Ectodermal cell (in vitro differentiated cells): ENCODE data around the gene DUSP8.

Source experiments
- H3K27ac ChIP-seq: 2 replicates; pipeline ENCODE4 v1.7.0; 2013; ENCODE audit warnings: mild to moderate bottlenecking, low read depth, low read length; ENCODE audit not compliant: insufficient read depth, poor library complexity, severe bottlenecking
- H3K27me3 ChIP-seq: 2 replicates; pipeline ENCODE4 v1.7.0; 2013; ENCODE audit warnings: mild to moderate bottlenecking, low read length; ENCODE audit not compliant: insufficient read depth, control insufficient read depth, poor library complexity, severe bottlenecking
- H3K36me3 ChIP-seq: one replicate; pipeline ENCODE4 v1.7.0; 2013; ENCODE audit warnings: low read length; ENCODE audit not compliant: control insufficient read depth, insufficient read depth
- H3K4me1 ChIP-seq: one replicate; pipeline ENCODE4 v1.7.0; 2013; ENCODE audit warnings: low read length; ENCODE audit not compliant: control insufficient read depth, insufficient read depth
- H3K4me3 ChIP-seq: 2 replicates; pipeline ENCODE4 v1.7.0; 2013; ENCODE audit warnings: low read depth, low read length, control low read depth; ENCODE audit not compliant: insufficient read depth
- H3K9me3 ChIP-seq: 2 replicates; pipeline ENCODE4 v1.7.0; 2013; ENCODE audit warnings: mild to moderate bottlenecking, low read length, moderate library complexity; ENCODE audit not compliant: control insufficient read depth
- WGBS, 2 experiments: methylation state at CpG; one replicate each; pipeline ENCODE4 v1.1.7; 2013; ENCODE audit warnings: missing lambda C conversion rate in 2 of 2; 5-methylcytosine and 5-hydroxymethylcytosine counted together

DUSP8 gene

DNA sequence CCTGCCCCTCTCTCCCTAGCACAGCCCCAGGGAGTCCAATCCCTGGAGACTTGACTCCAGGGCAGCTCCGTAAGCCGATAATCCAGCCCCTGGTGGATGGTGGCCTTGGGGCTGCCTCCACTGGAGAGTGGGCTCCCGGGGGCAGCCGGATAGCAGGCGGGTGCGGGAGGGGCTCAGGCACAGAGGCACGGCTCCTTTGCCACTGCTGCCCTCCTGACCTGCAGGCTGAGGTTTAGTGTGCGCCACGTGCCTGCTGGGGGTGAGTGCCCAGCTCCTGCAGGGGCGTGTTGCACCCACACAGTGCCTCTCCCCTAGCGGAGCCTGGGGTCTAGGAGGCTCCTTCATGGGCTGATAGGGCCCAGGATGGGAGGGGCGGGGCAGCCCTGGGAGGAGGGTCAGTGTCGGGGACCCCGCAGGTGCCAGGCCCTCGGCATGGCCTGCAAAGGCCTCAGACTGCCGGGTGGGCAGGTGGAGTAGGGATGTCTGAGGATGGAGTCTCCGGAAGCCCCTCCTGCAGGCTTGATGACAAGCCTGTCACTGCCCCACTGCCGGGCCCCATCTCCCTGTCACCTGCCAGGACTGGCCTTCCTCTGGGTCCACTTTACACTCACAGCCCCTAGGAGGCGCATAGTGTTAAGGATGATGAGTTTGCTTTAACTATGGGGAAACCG, 5.6 kb downstream of the DUSP8 start:
- H3K27me3 ChIP-seq, result peaks cover 31% of the 10 kb centered on the region
- no peaks in the 10 kb centered on the region for H3K36me3 ChIP-seq
- WGBS, 2 experiments, result 89 to 94% methylated on average over 20 of the region's 20 CpGs
- H3K9me3 ChIP-seq, result no peaks in the 10 kb centered on the region
- no peak overlapping the region for H3K27ac ChIP-seq
- H3K4me1 ChIP-seq, result peaks cover 12% of the 10 kb centered on the region
- H3K4me3 ChIP-seq, result no peak overlapping the region

DNA sequence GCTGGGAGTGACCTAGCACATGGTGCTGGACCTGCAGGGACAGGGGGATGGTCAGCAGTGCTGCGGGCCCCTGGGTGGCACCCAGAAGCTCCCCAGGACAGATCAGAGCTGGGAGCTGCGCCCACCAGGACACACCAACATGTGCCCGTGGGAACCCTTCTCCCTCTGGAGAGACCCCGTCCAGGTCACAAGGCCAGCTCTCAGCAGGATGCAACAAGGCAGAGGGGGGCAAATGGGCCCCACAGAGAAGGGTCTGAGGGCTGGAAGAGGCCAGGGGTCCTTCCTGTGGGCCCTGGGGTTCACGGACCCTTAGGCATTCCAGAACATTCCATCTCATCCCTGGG, 6.2 kb downstream of the DUSP8 start:
- H3K36me3 ChIP-seq, result no peaks in the 10 kb centered on the region
- H3K27me3 ChIP-seq, result peaks cover 25% of the 10 kb centered on the region
- 91 to 92% methylated on average over 5 of the region's 5 CpGs for WGBS, 2 experiments
- H3K9me3 ChIP-seq, result no peaks in the 10 kb centered on the region
- H3K27ac ChIP-seq, result no peak overlapping the region
- H3K4me3 ChIP-seq, result no peak overlapping the region
- peaks cover 12% of the 10 kb centered on the region for H3K4me1 ChIP-seq

DNA sequence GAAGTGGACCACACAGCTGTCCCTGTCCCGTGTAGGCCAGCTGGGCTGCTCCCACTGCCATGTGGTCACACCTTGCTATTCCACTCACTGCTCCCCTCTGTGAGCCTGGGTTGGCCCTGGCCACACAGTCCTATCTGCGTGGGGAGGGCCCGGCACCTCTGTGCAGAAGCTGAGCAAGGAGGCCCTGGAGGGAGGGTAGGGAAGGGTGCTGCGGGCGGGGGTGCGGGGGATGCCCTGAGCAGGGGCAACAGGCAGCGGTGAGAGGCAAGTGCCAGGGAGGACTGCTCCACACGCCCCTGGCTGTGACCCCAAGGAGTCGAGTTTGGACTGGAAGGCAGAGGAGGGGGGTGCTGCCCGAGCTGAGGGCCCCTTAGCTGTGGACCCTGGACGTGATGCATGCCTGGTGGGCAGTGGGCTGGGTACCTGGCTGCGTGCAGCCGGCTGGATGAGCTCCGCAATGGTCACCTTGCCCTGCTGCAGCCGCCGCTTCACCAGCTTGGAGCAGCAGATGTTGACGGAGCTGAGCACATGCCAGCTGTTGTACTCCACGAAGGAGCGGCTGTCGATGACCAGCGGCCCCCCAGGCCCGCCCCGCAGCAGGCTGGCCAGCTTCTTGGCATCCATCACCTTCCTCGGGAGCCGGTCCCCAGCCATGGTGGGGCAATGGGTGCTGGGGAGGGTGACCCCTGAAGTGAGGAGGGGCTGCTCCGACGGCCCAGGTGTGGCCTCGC, 6.7 kb downstream of the DUSP8 start:
- Histone ChIP-seq H3K4me3 (no peak overlapping the region), H3K9me3 (no peaks in the 10 kb centered on the region), H3K36me3 (no peaks in the 10 kb centered on the region), H3K27me3 (peaks cover 20% of the 10 kb centered on the region), H3K4me1 (peaks cover 12% of the 10 kb centered on the region), H3K27ac (no peak overlapping the region)
- WGBS, 2 experiments, result 92 to 93% methylated on average over 28 of the region's 28 CpGs

DNA sequence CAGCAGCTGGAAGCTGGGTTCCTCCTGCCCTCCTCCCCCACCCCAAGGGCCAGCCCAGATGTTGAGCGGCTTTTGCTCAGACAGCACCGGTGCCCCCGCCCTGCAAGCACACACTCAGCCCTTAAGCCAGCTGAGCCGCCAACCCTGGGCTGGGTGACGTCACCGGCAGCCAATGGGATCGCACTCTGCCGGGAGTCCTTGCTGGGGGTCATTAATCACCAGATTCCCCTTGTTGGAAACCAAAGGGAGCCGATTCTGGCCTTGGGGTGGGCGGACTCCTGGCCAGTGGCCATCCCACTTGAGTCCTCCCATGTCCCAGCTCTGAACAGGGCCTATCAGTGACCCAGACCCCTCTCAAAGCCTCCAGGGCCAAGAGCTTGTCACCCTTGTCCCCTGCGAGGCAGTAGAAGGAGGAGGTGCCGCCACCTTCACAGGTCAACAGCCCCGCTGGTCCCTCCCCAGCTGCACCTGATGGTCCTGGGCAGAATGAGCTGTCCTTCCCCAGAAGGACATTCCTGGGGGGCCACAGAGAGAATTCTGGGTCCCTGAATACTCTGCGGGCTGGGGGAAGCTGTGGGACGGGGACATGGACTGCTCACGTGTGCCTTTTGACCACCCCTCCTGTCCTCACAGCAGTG, 7.4 kb downstream of the DUSP8 start:
- H3K27ac ChIP-seq, result no peak overlapping the region
- peaks cover 13% of the 10 kb centered on the region for H3K27me3 ChIP-seq
- H3K4me1 ChIP-seq, result peaks cover 12% of the 10 kb centered on the region
- H3K4me3 ChIP-seq, result no peak overlapping the region
- WGBS, 2 experiments, result 36 to 38% methylated on average over 16 of the region's 16 CpGs
- H3K9me3 ChIP-seq, result no peaks in the 10 kb centered on the region
- H3K36me3 ChIP-seq, result no peaks in the 10 kb centered on the region

DNA sequence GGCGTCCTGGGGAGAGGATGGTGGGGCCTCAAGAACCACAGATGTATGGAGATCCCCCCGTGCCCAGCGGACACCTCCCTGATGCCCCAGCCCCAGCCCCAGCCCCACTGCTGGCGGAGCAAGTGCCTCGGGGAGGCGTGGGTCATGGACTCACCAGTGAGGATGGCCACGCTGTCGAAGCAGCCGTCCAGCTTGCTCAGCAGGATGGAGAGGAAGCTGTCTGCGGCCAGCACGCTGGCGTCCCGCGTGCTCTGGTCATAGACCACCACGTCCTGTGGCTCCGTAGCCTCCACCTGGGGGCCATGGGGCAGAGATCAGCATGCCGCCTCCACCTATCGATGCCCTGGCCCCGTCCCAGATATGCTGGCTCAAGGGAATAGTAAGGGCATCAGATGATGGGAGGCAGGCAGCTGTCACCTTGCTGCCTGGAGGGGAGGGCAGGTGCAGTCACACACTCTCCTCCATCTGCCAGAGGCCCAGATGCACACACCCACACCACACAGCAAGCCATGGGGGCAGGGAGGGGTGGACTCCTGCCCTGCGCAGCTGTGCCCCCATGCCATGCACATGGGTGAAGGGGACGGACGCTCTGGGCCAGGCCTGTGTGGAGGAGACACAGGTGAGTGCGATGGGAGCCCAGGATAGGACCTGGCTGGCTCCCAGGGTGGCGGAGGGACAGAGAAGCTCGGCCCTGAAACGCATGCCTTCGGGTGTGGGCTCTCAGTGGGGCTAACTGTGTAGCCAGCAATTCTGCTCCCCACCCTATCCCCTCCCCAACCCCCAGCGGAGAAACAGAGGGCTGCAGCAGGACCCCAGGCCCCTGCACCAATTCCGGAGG, 8.2 kb downstream of the DUSP8 start:
- Histone ChIP-seq H3K36me3 (no peaks in the 10 kb centered on the region), H3K4me1 (peaks cover 16% of the 10 kb centered on the region), H3K27ac (no peak overlapping the region), H3K27me3 (peaks cover 6% of the 10 kb centered on the region), H3K4me3 (no peak overlapping the region), H3K9me3 (no peaks in the 10 kb centered on the region)
- 82 to 83% methylated on average over 29 of the region's 29 CpGs for WGBS, 2 experiments

DNA sequence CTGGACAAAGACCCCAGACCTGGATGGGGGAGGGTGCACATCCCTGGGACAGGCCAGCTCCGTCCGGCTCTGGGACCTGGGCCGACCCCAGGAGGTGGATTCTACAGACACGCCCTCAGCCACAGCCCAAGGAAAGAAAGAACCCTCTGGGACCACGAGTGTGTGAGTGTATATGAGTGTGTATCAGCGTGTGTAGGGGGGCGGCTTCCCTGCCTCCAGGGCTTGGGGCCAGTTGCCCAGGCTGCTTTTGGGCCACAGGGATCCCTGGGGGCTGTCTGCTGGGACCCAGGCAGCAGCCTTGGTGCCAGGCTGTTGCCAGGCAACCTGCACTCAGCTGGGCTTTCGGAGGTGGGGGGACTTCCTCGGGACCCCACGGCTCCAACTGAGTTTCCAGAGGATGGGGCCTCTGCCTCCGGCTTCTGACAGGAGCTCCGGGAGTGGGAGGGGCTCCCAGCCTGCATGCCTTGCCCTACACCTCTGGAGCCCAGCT, 8.9 kb downstream of the DUSP8 start:
- peaks cover 8% of the 10 kb centered on the region for H3K27me3 ChIP-seq
- H3K36me3 ChIP-seq, result no peaks in the 10 kb centered on the region
- H3K27ac ChIP-seq, result no peak overlapping the region
- 86 to 89% methylated on average over 12 of the region's 12 CpGs for WGBS, 2 experiments
- peaks cover 18% of the 10 kb centered on the region for H3K4me1 ChIP-seq
- H3K9me3 ChIP-seq, result no peaks in the 10 kb centered on the region
- H3K4me3 ChIP-seq, result no peak overlapping the region

DNA sequence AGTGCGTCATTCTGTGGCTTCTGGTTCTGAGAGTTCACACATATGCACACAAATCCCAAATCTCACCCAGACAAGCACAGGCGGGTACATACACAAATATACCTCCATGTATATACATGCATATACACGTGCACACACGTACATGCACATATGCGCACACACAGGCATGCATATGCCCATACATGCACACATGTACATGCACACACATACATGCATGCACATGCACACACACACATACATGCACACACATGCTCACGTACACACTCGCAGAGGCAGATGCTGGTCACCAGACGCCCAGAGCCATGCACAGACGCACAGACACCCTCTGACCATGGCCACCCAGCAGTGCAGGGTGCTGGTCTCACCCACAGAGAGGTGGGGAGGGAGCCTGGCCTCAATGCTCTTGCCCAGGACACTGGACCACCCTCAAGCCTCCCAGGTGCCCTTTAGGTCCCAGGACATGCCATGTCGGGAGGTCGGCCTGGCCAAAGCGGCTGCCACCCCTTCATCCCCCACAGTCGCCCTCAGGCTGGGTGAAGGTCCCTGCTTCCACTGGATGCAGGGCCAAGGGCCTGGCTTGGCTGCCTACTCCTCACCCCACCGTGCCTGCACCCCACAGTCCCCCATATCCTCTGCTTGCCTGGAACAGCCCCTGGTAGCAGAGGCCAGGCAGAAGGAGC, 9.5 kb downstream of the DUSP8 start:
- peaks cover 18% of the 10 kb centered on the region for H3K4me1 ChIP-seq
- H3K27me3 ChIP-seq, result peaks cover 12% of the 10 kb centered on the region
- H3K27ac ChIP-seq, result no peak overlapping the region
- WGBS, 2 experiments, result 91 to 94% methylated on average over 14 of the region's 14 CpGs
- no peak overlapping the region for H3K4me3 ChIP-seq
- H3K9me3 ChIP-seq, result no peaks in the 10 kb centered on the region
- H3K36me3 ChIP-seq, result no peaks in the 10 kb centered on the region

DNA sequence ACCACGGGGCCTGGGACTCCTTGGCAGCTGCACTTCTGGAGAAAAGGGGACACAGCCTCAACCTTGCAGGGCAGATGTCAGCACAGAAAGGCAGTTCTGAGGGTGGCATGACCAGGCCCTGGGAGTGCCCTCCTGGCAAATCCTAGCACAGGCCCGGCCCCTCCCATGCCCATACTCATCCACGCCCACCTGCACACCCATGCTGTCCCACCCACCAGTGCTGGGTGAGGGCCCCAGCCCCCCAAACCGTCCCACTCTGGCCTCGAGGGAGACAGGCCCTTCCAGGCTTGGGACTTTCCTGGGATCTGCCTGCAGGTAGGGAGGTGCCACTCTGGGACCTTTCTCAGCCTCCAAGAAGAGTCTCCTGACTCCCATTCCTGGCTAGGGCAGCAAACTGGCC, 10.1 kb downstream of the DUSP8 start:
- H3K4me1 ChIP-seq, result peaks cover 18% of the 10 kb centered on the region
- no peaks in the 10 kb centered on the region for H3K36me3 ChIP-seq
- H3K27ac ChIP-seq, result no peak overlapping the region
- no peak overlapping the region for H3K4me3 ChIP-seq
- H3K27me3 ChIP-seq, result peaks cover 18% of the 10 kb centered on the region
- 89 to 93% methylated on average over 5 of the region's 5 CpGs for WGBS, 2 experiments
- H3K9me3 ChIP-seq, result no peaks in the 10 kb centered on the region

DNA sequence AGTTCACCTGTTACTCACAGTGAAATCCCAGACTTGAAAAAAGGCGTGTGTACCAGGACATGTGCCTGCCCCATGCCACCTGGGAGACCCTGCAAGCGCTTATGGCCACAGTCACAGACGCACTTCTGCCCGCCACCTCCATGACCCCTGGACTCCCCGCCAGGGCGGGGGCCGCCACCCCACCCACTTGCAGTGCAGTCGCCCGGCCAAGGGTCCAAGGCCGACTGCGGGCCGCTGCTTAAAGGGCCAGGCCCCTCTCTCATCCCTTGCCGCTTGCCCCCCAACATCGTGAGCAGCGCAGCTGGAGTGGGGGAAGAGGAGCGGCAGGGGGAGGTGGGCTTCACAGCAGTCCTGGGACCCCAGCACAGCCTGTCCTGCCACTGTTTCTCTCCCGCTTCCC, 10.8 kb downstream of the DUSP8 start:
- Histone ChIP-seq H3K27ac (no peak overlapping the region), H3K9me3 (no peaks in the 10 kb centered on the region), H3K4me1 (peaks cover 18% of the 10 kb centered on the region), H3K27me3 (peaks cover 22% of the 10 kb centered on the region), H3K4me3 (no peak overlapping the region), H3K36me3 (no peaks in the 10 kb centered on the region)
- WGBS, 2 experiments, result 94 to 95% methylated on average over 17 of the region's 17 CpGs
